GM18873 (cell line): ENCODE measurements around the gene CUEDC1.

Experiments
- ATAC-seq: cut with Tn5 transposase; IDR thresholded peaks from one replicate; pipeline ENCODE4 v1.9.1; 2021; ENCODE audit warnings: mild to moderate bottlenecking, moderate library complexity, moderate number of reproducible peaks; ENCODE audit not compliant: unreplicated experiment, low FRiP score

CUEDC1 gene

DNA sequence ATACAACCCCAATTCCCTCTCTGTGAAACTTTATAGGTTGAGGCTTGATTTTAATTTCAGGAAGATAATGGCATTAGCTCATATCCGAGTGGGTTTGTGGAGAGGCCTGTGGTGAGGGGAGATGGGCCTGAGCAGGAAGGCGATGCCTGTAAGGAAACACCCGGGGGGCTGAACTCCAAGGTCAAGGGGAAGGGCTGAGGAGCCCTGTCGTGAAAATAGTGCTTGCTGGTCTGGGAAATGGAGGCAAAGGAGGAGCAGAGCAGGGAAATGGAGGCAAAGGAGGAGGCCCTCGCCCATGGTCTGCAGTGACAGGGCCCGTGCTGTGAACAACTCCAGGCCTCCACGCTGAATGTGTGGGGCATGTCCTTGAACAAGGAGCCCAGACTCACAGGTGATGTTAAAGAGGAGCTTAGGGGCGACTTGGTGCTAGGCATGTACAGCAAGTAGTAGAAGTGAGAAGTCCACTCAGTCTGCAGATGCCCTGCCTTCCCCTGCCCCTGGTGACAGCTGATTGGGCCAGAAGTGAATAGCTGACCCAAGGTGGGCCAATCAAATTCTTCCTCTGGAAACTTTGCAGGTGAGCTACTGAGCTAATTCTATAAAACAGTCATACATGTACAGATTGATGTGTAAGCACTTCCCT lies 143.5 kb downstream of the CUEDC1 start:
- ATAC-seq = no peak
